Gastroesophageal sphincter (tissue), 3 donors: ENCODE measurements around the gene ITM2C.

Source experiments
- POLR2A ChIP-seq, 2 donors: fragments of 450-650 bp; IDR thresholded peaks; one replicate each; pipeline ENCODE4 v1.6.1; 2017; ENCODE audit warnings: antibody characterized with exemption in 2 of 2, mild to moderate bottlenecking in 2 of 2, moderate library complexity in 1 of 2
- POLR2AphosphoS5 ChIP-seq: sonication (generic); formaldehyde crosslinking; IDR thresholded peaks from one replicate; pipeline ENCODE4 v1.6.1; 2017; ENCODE audit warnings: antibody characterized with exemption
- TF ChIP-seq, protein P1 (sequence below), 4 experiments: fragments of 200-600 bp in 2 of 4; fragments of 450-650 bp in 2 of 4; sonication (generic) in 1 of 4; IDR thresholded peaks; one replicate each; pipeline ENCODE4 v1.5.1; 2017 to 2019; ENCODE audit warnings: antibody characterized with exemption in 4 of 4, mild to moderate bottlenecking in 2 of 4, moderate library complexity in 2 of 4

DNA sequence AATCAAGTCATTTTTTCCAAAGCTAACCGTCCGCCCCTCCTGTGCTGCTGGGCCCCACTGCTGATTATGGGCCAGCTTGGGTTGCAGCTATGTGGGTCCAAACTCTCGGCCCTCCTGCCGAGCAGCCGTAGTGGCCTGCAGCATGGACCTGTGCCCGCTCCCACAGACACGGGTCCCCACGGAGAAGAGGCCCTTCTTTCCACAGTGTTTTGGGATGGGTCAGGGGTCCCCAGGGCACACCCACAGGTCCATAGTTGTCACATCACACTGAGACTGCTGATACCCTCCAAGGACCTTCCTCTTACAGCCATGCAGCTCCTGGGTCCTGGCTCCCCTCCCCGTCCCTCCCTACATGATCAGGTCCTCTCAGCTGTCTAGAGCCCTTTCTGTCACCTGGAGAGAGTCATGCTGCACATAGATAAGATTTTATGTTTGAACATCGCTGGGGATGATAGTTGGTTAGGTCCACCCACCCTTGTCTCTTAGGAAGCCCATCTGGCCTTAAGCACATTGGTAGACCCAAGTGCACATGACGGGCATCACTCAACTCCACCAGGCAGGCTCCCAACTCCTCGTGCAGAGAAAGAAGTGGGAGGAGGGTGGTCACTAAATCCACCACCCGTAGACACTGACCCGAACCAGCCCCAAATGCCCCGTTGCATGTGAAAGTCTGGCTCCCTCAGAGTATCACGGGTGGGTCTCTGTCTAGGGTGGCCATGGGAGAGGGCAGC, 42.8 kb downstream of the ITM2C start:
- TF ChIP-seq, protein P1, sequence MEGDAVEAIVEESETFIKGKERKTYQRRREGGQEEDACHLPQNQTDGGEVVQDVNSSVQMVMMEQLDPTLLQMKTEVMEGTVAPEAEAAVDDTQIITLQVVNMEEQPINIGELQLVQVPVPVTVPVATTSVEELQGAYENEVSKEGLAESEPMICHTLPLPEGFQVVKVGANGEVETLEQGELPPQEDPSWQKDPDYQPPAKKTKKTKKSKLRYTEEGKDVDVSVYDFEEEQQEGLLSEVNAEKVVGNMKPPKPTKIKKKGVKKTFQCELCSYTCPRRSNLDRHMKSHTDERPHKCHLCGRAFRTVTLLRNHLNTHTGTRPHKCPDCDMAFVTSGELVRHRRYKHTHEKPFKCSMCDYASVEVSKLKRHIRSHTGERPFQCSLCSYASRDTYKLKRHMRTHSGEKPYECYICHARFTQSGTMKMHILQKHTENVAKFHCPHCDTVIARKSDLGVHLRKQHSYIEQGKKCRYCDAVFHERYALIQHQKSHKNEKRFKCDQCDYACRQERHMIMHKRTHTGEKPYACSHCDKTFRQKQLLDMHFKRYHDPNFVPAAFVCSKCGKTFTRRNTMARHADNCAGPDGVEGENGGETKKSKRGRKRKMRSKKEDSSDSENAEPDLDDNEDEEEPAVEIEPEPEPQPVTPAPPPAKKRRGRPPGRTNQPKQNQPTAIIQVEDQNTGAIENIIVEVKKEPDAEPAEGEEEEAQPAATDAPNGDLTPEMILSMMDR (IDR thresholded peaks at IDR 0.05): no peak
- TF ChIP-seq POLR2A (IDR thresholded peaks at IDR 0.05) (no peak), POLR2AphosphoS5 (no peak)
